ENCODE data around the gene CDH24.

CDH24 gene

DNA sequence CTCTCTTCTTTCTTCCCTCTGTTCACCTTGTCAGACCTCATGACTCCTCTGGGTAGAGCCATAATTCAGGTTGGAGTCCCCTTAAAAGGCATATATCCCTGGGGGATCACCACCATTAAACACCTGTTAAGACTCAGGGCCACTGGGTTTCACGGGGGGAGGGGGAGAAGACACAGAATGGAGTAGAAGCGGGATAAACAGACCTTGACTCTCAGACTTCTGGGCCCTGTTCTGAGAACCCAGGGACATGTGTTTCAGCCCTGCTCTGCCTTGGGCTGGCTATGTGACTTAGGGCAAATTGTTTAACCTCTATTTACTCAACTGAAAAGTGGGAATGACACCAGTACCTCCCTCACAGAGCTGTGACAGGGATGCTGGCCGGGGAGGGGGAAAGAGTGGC, 4.6 kb downstream of the CDH24 start:
- DNase-seq: no peak
- Mint-ChIP-seq H3K36me3 (no peaks in the 10 kb centered on the region), H3K4me1 (peaks cover 13% of the 10 kb centered on the region), H3K4me3 (no peak overlapping the region), H3K9me3 (no peaks in the 10 kb centered on the region), H3K27ac (no peak overlapping the region), H3K27me3 (peaks cover 20% of the 10 kb centered on the region)
- CTCF ChIA-PET: interaction anchor here (0.7 to 19.2 kb wide), 4 partner anchors 29 to 80 kb away, joined by 3 to 633 read pairs (median 12); partner anchors contain the start of gene AJUBA

DNA sequence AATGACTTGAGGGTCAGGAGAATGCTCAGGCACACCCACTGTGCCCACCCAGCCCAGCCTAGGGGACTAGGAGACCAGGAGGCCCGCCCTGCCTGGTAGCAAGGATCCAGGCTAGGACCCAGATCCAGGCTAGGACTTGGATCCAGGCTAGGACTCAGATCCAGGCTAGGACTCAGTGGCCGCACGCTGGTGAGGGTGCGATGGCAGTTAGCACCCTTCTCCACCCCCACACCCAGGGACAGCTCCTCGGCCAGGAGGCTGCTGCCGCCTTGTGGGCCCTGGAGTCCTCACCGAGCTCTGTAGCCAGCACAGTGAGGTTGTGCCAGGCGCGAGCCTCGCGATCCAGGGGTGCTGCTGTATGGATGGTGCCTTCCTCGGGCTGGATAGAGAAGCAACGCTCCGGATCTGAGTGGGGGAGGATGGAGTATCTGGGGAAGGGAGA, 5.1 kb downstream of the CDH24 start:
- Mint-ChIP-seq H3K4me3 (no peak overlapping the region), H3K4me1 (peaks cover 13% of the 10 kb centered on the region), H3K27me3 (peaks cover 24% of the 10 kb centered on the region), H3K9me3 (no peaks in the 10 kb centered on the region), H3K27ac (no peak overlapping the region), H3K36me3 (no peaks in the 10 kb centered on the region)
- no peak for DNase-seq
- CTCF ChIA-PET: interaction anchor here (0.7 to 19.2 kb wide), 4 partner anchors 29 to 80 kb away, joined by 3 to 633 read pairs (median 6); partner anchors contain the start of gene AJUBA

DNA sequence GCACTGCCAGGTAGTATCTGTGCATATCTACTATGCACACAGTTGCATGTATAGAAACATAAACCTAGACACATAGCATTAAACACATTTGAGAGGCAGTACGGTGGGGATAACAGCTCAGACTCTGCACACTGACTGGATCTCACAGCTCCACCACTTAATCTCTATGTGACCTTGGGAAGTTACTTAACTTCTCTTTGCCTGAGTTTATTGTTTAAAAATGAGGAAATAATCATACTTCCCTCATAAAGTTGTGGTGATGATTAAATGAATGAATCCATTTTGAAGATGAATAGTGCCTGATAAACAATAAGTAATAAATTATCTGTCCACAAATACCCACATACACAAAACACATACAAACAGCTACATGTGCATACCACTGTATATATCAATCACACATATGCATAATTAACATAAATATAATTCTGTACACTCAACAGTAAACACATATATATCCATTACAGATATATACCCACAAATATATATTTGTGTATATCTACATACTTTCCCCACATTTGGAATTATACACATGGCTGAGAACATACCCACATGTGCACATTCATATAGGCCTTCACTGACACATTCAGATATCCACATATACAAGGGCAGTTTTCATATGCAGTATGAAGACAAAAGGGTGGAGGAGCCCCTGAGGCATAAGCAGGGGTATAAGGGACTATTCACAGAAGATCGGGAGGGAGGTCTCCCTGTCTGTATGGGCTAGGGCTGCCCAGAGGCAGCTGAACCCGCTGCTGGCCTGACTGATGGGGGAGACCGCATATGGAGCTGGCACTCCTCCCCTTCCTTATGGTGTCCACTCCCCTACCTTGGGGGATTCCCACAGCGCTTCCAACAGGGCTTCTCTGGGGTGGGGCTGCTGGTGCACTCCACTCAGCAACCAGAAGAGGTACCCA, 5.9 kb downstream of the CDH24 start:
- Mint-ChIP-seq H3K4me1 (peaks cover 8% of the 10 kb centered on the region), H3K27ac (no peak overlapping the region), H3K27me3 (peaks cover 18% of the 10 kb centered on the region)

DNA sequence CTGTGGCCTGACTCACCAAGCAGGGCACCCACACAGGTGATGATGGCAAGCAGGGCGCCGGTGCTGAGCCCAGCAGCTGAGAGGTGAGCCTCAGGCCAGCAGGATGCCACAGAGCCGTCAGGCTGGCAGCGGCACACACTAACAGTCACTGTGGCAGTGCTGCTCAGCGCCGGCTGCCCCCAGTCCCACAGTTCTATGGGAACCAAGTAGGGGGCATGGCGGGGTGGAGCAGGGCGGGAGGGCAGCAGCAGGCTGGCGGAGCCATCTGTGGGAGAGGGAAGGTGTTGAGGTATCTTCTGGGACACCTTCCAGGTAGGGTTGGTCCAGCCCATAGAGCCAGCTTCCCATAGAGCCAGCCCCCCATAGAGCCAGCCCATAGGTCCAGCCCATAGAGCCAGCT, 8.3 kb downstream of the CDH24 start:
- no peaks in the 10 kb centered on the region for H3K9me3 Mint-ChIP-seq
- DNase-seq: no peak
- CTCF ChIA-PET: interaction anchor here (0.6 to 19.2 kb wide), 4 partner anchors 9 to 59 kb away, joined by 3 to 633 read pairs (median 4); partner anchors contain the start of gene AJUBA
- H3K27ac Mint-ChIP-seq: no peak overlapping the region
- H3K27me3 Mint-ChIP-seq: peaks cover 18% of the 10 kb centered on the region
- H3K36me3 Mint-ChIP-seq: no peaks in the 10 kb centered on the region
- H3K4me1 Mint-ChIP-seq: no peaks in the 10 kb centered on the region
- H3K4me3 Mint-ChIP-seq: no peak overlapping the region

More for the DNA sequence above, 5.9 kb downstream of the CDH24 start:
- Mint-ChIP-seq H3K4me3 (no peak overlapping the region), H3K36me3 (no peaks in the 10 kb centered on the region), H3K9me3 (no peaks in the 10 kb centered on the region)
- no peak for DNase-seq
- CTCF ChIA-PET: interaction anchor here (1.8 to 19.2 kb wide), 2 partner anchors 62 to 79 kb away, joined by 8 to 633 read pairs; partner anchors contain the start of gene AJUBA

DNA sequence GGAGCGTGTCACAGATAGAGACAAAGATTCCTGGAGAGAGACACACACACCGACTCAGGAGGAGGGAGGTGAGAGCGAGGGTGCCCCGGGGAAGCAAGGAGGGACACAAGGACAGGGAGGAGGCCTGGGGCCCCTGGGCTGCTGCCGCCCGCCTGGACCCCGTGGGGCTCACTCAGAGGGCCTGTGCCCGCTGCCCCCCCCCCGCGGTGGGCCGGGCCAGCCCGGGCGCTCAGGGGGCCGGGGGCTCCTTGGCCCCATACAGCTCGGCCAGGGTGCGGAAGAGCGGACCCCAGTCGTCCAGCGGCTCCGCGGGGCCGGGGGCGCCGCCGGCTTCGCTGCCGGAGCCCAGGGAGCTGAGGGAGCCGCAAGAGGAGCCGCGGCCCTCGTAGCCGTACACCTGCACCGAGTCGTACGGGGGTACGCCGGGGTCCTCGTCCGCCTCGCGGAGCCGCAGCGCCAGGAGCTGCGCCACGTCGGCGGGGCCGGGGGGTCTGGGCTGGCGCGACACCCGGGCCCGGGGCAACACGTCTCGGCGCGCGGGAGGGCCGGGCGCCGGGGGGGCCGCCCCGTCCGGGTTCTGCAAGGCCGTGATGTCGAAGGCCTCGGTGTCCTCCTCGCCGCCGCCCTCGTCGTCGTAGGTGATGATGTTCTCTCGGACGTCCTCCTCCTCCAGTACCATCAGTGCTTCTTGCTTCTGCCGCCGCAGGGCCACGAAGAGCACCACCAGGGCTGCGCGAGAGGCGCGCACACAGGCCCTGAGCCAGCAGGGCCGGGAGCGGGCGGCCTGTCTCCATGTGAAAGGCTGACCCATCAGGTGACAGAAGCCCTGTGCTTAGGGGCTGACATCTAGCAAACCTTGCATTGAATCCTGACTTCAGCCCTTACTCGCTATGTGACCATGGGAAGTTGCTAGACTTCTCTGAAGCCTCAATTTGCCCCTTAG, 9.3 kb downstream of the CDH24 start:
- no peak overlapping the region for H3K4me3 Mint-ChIP-seq
- CTCF ChIA-PET: interaction anchor here (0.7 to 19.2 kb wide), 3 partner anchors 10 to 58 kb away, joined by 3 to 633 read pairs (median 4); partner anchors contain the start of genes AJUBA and CDH24
- peaks cover 26% of the 10 kb centered on the region for H3K27me3 Mint-ChIP-seq
- no peak for DNase-seq
- H3K36me3 Mint-ChIP-seq: no peaks in the 10 kb centered on the region
- no peaks in the 10 kb centered on the region for H3K4me1 Mint-ChIP-seq
- no peaks in the 10 kb centered on the region for H3K9me3 Mint-ChIP-seq
- no peak overlapping the region for H3K27ac Mint-ChIP-seq

DNA sequence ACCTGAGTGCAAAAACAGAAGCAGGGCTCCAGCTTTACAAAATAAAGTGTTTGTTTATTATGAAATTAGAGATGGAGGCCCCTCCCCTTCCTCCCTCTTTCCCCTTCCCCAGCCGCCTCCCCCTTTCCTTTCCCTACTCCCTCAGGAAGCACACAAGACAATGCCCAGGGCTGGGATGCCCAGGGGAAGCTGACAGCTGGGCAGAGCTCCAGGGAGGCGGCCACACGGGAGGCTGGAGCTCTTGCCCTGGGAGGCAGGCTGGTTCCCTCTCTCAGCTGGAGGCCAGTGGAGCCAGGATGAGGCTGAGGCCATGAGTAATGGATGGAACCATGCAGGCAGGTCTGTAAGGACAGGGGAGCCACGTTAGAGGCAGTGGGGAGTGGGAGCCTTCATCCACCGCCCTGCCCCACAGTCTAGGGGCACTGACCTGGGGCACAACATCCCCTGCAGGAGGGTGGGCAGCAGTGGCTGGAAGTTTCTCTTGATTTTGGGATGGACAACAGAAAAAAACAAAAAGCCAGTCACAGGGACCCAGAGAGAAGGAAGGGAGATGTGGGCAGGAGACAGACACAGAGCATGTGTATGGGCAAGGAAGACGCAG, 10.2 kb downstream of the CDH24 start:
- Mint-ChIP-seq H3K27ac (no peak overlapping the region), H3K9me3 (no peaks in the 10 kb centered on the region), H3K27me3 (peaks cover 32% of the 10 kb centered on the region), H3K4me3 (no peak overlapping the region), H3K36me3 (no peaks in the 10 kb centered on the region), H3K4me1 (no peaks in the 10 kb centered on the region)
- no peak for DNase-seq
- CTCF ChIA-PET: interaction anchor here (0.7 to 19.2 kb wide), 3 partner anchors 11 to 58 kb away, joined by 4 to 633 read pairs (median 4); partner anchors contain the start of genes AJUBA and CDH24

DNA sequence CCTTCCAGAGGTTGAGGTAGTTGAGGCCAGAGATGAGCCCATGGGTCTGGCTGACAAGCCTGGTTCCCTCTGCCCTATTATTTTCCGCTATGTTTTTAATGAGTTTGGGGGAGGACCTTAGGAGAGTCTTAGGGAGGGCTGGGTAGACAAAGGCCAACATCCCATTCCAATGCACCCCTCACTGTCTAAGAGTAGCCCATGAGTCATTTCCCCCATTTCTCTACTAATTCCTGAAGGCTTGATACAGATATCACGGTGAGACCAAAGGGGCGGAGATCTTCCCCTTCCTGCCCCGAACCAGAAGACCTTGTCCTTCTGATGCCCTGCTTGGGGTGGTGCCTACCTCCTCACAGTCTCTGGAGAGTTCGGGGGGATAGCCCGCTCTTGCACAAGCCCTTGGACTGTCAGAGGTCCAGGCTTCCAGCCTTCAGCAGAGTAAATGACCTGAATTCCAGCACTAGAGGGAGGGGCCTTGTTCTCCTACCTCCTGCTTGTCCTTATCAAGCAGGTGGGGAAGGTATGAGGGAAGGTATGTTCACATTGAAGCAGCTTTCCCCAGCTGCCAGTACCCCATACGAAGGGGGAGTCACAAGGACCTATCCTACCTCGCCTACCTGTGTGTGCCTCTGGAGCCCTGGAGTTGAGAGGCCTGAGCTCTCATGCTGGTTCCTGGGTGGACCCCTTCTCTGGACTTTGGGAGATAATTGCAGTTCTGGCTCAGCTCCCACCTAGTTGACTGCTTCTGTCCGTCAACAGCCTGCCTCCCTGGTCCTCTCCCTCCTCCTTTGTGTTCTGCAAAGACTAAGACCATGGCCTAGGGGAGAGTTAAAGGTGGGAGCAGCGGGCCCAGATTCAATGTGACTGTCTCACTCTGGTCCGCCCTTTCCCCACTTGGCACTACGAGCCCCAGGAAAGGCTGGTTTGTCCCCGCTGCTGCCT, 11.6 kb downstream of the CDH24 start:
- H3K27me3 Mint-ChIP-seq: peaks cover 39% of the 10 kb centered on the region
- DNase-seq: no peak
- H3K9me3 Mint-ChIP-seq: no peaks in the 10 kb centered on the region
- no peak overlapping the region for H3K4me3 Mint-ChIP-seq
- H3K27ac Mint-ChIP-seq: no peak overlapping the region
- CTCF ChIA-PET: interaction anchor here (19.2 kb wide), 1 partner anchor 56 kb away, joined by 633 read pairs; the partner anchor contains the start of gene AJUBA
- no peaks in the 10 kb centered on the region for H3K4me1 Mint-ChIP-seq
- no peaks in the 10 kb centered on the region for H3K36me3 Mint-ChIP-seq

DNA sequence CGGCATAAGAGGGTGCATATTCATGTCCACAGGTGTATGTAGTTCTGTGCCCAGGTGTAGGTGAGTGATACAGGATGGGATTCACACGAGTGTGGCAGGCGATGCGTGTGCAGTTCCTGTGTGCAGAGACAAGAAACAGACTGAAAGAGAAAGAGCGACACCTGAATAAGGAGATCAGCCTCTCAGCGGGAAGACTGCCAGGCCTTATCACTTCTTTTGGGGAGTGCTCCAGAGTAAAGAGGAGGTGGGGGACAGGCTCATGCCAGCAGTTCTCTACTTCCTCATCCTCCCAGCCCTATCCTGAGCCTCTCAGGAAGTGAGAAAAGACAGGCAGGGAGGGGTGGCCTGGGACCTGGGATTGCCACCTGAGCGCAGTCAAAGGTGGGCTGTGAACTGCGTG, 12.5 kb downstream of the CDH24 start:
- Mint-ChIP-seq H3K4me3 (no peak overlapping the region), H3K27me3 (peaks cover 39% of the 10 kb centered on the region), H3K27ac (no peak overlapping the region), H3K4me1 (no peaks in the 10 kb centered on the region), H3K36me3 (no peaks in the 10 kb centered on the region), H3K9me3 (no peaks in the 10 kb centered on the region)
- CTCF ChIA-PET: no interaction called here
- DNase-seq: no peak

DNA sequence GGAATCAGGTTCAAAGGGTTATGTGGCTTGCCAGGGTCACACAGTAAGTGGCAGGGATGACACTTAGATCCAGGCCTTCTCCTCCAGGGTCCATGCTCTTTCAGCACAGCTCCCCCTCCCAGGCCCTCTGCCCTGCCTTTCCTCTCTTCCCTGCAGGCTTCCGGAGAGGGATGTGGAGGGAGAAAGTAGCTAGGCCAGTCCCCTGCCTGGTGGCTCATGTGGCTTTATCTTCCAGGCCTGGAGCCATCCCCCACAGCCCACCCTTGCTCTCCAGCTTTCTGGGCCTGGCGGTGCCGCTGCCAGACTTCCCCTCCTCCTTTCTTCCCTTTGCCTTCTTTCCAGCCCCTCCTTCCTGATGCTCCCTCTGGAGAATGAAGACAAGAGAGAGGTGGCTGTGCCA, 13.6 kb downstream of the CDH24 start:
- Mint-ChIP-seq H3K27me3 (peaks cover 43% of the 10 kb centered on the region), H3K27ac (no peak overlapping the region), H3K4me3 (no peak overlapping the region), H3K9me3 (no peaks in the 10 kb centered on the region), H3K4me1 (no peaks in the 10 kb centered on the region), H3K36me3 (no peaks in the 10 kb centered on the region)
- CTCF ChIA-PET: interaction anchor here (0.8 to 3.6 kb wide), 2 partner anchors 12 to 57 kb away, joined by 3 to 14 read pairs; no protein-coding TSS in a partner anchor
- no peak for DNase-seq

DNA sequence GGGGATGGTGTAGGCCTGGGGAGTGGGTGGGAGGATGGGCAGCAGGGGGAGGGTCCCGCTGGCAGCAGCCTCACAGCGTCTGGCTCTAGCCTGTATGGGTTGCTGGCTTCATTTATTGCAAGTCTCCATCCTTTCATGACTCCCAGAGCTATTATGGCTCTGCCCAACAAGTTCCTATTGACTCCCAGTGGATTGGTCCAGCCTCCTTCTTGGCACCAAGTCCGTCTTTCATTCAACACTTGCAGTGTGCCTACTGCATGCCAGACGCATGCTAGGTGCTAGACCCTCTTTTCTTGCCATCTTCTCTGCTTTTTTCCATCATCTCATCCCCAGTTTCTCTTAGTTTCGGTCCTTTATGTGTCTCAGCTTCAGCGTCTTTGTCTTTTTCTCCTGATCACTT, 14.2 kb downstream of the CDH24 start:
- no peak overlapping the region for H3K27ac Mint-ChIP-seq
- H3K27me3 Mint-ChIP-seq: peaks cover 43% of the 10 kb centered on the region
- no peaks in the 10 kb centered on the region for H3K36me3 Mint-ChIP-seq
- H3K4me3 Mint-ChIP-seq: no peak overlapping the region
- no peak for DNase-seq
- CTCF ChIA-PET: interaction anchor here (0.8 to 3.6 kb wide), 3 partner anchors 13 to 57 kb away, joined by 3 to 14 read pairs (median 4); no protein-coding TSS in a partner anchor
- H3K4me1 Mint-ChIP-seq: no peaks in the 10 kb centered on the region
- no peaks in the 10 kb centered on the region for H3K9me3 Mint-ChIP-seq

DNA sequence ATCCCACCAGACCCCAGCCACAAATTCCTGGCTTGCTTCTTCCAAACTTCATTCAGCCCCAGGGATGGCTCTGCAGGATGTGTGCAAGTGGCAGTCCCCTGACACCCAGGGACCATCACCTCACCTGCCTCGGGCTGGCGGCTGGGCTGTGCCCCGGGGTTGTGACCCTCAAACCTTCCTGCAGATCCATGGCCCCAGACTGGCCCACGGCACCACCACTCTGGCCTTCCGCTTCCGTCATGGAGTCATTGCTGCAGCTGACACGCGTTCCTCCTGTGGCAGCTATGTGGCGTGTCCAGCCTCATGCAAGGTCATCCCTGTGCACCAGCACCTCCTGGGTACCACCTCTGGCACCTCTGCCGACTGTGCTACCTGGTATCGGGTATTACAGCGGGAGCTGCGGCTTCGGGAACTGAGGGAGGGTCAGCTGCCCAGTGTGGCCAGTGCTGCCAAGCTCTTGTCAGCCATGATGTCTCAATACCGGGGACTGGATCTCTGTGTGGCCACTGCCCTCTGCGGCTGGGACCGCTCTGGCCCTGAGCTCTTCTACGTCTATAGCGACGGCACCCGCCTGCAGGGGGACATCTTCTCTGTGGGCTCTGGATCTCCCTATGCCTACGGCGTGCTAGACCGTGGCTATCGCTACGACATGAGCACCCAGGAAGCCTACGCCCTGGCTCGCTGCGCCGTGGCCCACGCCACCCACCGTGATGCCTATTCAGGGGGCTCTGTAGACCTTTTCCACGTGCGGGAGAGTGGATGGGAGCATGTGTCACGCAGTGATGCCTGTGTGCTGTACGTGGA, 15.0 kb downstream of the CDH24 start, which contains the start of gene PSMB11:
TSS of gene PSMB11 (plus strand) at position 51 of the 804 bp plus-strand sequence. CDS start at position 65, 14 bp downstream.
- no peak for DNase-seq
- Mint-ChIP-seq H3K27me3 (peaks cover 41% of the 10 kb centered on the region), H3K4me3 (no peak within 1 kb of the TSS), H3K27ac (no peak within 1 kb of the TSS), H3K36me3 (no peaks in the 10 kb centered on the region), H3K9me3 (no peaks in the 10 kb centered on the region), H3K4me1 (no peaks in the 10 kb centered on the region)
- CTCF ChIA-PET: interaction anchor here (0.8 to 3.6 kb wide), 4 partner anchors 13 to 56 kb away, joined by 4 to 14 read pairs (median 4); no protein-coding TSS in a partner anchor

DNA sequence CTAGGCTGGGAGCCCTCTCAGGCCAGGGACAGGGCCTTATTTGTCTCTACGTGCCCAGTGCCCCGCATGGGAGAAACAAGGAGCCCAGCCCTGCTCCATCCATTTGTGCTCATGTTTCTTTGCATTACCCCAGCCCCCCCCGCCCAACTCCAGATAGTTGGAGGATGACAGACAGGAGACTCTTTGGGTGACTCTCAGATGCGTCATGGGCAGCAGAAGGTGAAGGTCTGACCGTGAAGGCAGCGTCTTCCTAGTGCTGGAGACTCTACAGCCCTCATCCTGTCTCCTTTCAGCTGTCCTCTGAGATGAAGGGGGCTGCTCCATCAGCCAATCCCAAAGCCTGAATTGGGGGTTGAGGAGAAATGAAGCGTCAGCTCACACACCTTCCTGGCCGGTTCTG, 15.6 kb downstream of the CDH24 start:
- Mint-ChIP-seq H3K27ac (no peak overlapping the region), H3K27me3 (peaks cover 38% of the 10 kb centered on the region), H3K36me3 (no peaks in the 10 kb centered on the region), H3K9me3 (no peaks in the 10 kb centered on the region), H3K4me1 (peaks cover 2% of the 10 kb centered on the region), H3K4me3 (no peak overlapping the region)
- CTCF ChIA-PET: interaction anchor here (0.8 to 3.6 kb wide), 4 partner anchors 14 to 55 kb away, joined by 4 to 14 read pairs (median 4); no protein-coding TSS in a partner anchor
- no peak for DNase-seq

All from activated naive CD4-positive, alpha-beta T cell treated with anti-CD3 and anti-CD28 coated beads, Interleukin-2, amount 10 ng/mL, durations not matched to agents 7 days and 5 days (primary cell).